Thyroid gland (tissue), 4 donors: ENCODE results near the gene ARHGAP30.

Source experiments
- POLR2A ChIP-seq, 2 donors: fragments of 450-650 bp; IDR thresholded peaks; one replicate each; pipeline ENCODE4 v1.6.1; 2017; ENCODE audit warnings: antibody characterized with exemption in 2 of 2, mild to moderate bottlenecking in 2 of 2, moderate library complexity in 1 of 2
- TF ChIP-seq, protein P1 (sequence below), 6 experiments: fragments of 200-600 bp in 3 of 6; fragments of 450-650 bp in 3 of 6; sonication (generic) in 3 of 6; IDR thresholded peaks; one replicate each; pipeline ENCODE4 v1.5.1; 2016 to 2019; ENCODE audit warnings: antibody characterized with exemption in 6 of 6, mild to moderate bottlenecking in 2 of 6, inconsistent platforms in 1 of 6, moderate library complexity in 1 of 6

- TF ChIP-seq, protein P1, sequence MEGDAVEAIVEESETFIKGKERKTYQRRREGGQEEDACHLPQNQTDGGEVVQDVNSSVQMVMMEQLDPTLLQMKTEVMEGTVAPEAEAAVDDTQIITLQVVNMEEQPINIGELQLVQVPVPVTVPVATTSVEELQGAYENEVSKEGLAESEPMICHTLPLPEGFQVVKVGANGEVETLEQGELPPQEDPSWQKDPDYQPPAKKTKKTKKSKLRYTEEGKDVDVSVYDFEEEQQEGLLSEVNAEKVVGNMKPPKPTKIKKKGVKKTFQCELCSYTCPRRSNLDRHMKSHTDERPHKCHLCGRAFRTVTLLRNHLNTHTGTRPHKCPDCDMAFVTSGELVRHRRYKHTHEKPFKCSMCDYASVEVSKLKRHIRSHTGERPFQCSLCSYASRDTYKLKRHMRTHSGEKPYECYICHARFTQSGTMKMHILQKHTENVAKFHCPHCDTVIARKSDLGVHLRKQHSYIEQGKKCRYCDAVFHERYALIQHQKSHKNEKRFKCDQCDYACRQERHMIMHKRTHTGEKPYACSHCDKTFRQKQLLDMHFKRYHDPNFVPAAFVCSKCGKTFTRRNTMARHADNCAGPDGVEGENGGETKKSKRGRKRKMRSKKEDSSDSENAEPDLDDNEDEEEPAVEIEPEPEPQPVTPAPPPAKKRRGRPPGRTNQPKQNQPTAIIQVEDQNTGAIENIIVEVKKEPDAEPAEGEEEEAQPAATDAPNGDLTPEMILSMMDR (IDR thresholded peaks at IDR 0.05): no peak
- no peak for TF ChIP-seq POLR2A (IDR thresholded peaks at IDR 0.05)
Observed at GRCh38 chr1:161046605-161047228, 23.0 kb downstream of the ARHGAP30 start.
